Thyroid gland (tissue), 4 donors: ENCODE measurements around the gene NDST1. TPM values are rescaled to one million over a fixed set of nuclear protein-coding genes. Genes with fewer than 3 reads are reported as not detected.

ENCODE experiments used
- DNase-seq, 2 donors: peaks; one replicate each; pipeline ENCODE4 v3.0.0-alpha.2; 2019
- H3K27ac ChIP-seq, 3 donors: fragments of 200-600 bp; sonication (generic); 1 replicate in 2 of 3; 2 replicates in 1 of 3; pipeline ENCODE4 v1.5.1; 2016 to 2019; ENCODE audit warnings: mild to moderate bottlenecking in 1 of 3, moderate library complexity in 1 of 3
- H3K27me3 ChIP-seq: fragments of 200-600 bp; sonication (generic); one replicate; pipeline ENCODE4 v1.5.1; 2019
- H3K36me3 ChIP-seq, 2 donors: fragments of 200-600 bp; sonication (generic); one replicate each; pipeline ENCODE4 v1.5.1; 2016 to 2019
- H3K4me1 ChIP-seq, 2 donors: fragments of 200-600 bp; sonication (generic); one replicate each; pipeline ENCODE4 v1.5.1; 2017 to 2019
- H3K4me3 ChIP-seq, 3 donors: fragments of 200-600 bp; sonication (generic); replicated peaks in 1 of 3; 1 replicate in 2 of 3; 2 replicates in 1 of 3; pipeline ENCODE4 v1.5.1; 2016; ENCODE audit warnings: mild to moderate bottlenecking in 1 of 3
- H3K9me3 ChIP-seq: fragments of 200-600 bp; sonication (generic); one replicate; pipeline ENCODE4 v1.5.1; 2017
- POLR2A ChIP-seq, 2 donors: fragments of 450-650 bp; IDR thresholded peaks; one replicate each; pipeline ENCODE4 v1.6.1; 2017; ENCODE audit warnings: antibody characterized with exemption in 2 of 2, mild to moderate bottlenecking in 2 of 2, moderate library complexity in 1 of 2
- WGBS, 2 donors: methylation state at CpG; one replicate each; pipeline ENCODE4 v1.1.5; 2017; 5-methylcytosine and 5-hydroxymethylcytosine counted together
- intact Hi-C: fragments of 100-400 bp; cut with DNase I; formaldehyde crosslinking; loops from one replicate; pipeline ENCODE4 v1.15.1; 2023
- total RNA-seq, 4 donors: library from RNA; depleted of rRNA; stranded (reverse); fragments of >200 nt; gene quantifications; one replicate each; pipeline ENCODE4 v1.2.3, GENCODE V29; 2016
- TF ChIP-seq, protein P1 (sequence below), 6 experiments: fragments of 200-600 bp in 3 of 6; fragments of 450-650 bp in 3 of 6; sonication (generic) in 3 of 6; IDR thresholded peaks; one replicate each; pipeline ENCODE4 v1.5.1; 2016 to 2019; ENCODE audit warnings: antibody characterized with exemption in 6 of 6, mild to moderate bottlenecking in 2 of 6, inconsistent platforms in 1 of 6, moderate library complexity in 1 of 6

NDST1 gene
- total RNA-seq, 4 donors from 2014 or later = 84.9 to 171 (median 113) TPM

DNA sequence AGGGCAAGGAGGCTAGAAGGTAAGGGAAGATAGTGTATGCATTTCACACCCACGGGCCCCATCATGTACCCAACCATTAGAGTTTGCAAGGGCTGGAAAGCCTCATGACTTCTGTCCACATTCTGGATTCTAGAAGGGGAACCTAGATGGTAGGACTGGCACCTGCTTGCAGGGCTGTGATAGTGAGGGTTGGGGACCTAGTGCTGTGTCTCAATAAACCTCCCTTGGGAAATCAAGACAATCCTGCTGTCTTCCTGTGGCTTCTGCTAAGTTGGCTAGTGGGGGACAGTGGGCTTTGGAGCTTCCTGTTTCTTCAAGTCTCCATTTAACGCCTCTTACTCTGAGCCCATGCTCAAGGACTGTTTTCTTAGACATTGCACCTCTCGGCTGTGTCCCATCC is 88.9 kb downstream of the NDST1 start:
- H3K36me3 ChIP-seq = no peaks in the 10 kb centered on the region
- H3K4me1 ChIP-seq = peaks cover 0 to 39% of the 10 kb centered on the region in 2 donors
- peak overlapping the region in 2 of 3 donors; percentile 16 to 36 for H3K27ac ChIP-seq
- intact Hi-C loops = no loop called here
- no peaks in the 10 kb centered on the region for H3K9me3 ChIP-seq
- no peak for DNase-seq
- TF ChIP-seq POLR2A (IDR thresholded peaks at IDR 0.05) = no peak
- TF ChIP-seq, protein P1, sequence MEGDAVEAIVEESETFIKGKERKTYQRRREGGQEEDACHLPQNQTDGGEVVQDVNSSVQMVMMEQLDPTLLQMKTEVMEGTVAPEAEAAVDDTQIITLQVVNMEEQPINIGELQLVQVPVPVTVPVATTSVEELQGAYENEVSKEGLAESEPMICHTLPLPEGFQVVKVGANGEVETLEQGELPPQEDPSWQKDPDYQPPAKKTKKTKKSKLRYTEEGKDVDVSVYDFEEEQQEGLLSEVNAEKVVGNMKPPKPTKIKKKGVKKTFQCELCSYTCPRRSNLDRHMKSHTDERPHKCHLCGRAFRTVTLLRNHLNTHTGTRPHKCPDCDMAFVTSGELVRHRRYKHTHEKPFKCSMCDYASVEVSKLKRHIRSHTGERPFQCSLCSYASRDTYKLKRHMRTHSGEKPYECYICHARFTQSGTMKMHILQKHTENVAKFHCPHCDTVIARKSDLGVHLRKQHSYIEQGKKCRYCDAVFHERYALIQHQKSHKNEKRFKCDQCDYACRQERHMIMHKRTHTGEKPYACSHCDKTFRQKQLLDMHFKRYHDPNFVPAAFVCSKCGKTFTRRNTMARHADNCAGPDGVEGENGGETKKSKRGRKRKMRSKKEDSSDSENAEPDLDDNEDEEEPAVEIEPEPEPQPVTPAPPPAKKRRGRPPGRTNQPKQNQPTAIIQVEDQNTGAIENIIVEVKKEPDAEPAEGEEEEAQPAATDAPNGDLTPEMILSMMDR (IDR thresholded peaks at IDR 0.05) = no peak
- WGBS, 2 donors = 79 to 94% methylated on average over 3 of the region's 3 CpGs
- no peaks in the 10 kb centered on the region for H3K27me3 ChIP-seq
- no peak overlapping the region for H3K4me3 ChIP-seq

DNA sequence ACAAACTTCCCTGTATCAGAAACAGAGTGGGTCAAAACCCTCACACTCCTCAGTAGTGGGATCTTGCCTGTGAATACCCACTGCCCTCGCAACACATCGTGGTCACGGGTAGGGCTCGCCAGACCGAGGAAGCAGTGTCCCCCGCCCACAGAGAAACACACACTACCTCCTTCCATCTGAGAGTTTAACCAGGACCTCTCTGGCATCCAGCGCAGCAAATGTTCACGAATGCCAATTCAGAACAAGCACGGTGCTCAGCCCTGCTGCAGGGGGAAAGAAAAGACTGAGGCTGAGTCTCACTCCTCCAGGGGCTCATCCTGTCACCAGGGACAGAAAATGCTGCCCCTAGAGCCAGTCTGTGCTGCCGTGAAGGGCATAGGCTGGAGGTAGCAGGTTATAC is 90.1 kb downstream of the NDST1 start:
- no peak for DNase-seq
- WGBS, 2 donors = 80 to 82% methylated on average over 9 to 10 of the region's 10 CpGs
- intact Hi-C loops = no loop called here
- TF ChIP-seq POLR2A (IDR thresholded peaks at IDR 0.05) = no peak
- TF ChIP-seq, protein P1 (IDR thresholded peaks at IDR 0.05) = no peak
- H3K4me3 ChIP-seq = no peak overlapping the region
- peaks cover 0 to 39% of the 10 kb centered on the region in 2 donors for H3K4me1 ChIP-seq
- H3K27ac ChIP-seq = peak overlapping the region in 1 of 3 donors; percentile 12
- no peaks in the 10 kb centered on the region for H3K36me3 ChIP-seq
- no peaks in the 10 kb centered on the region for H3K27me3 ChIP-seq
- H3K9me3 ChIP-seq = no peaks in the 10 kb centered on the region

DNA sequence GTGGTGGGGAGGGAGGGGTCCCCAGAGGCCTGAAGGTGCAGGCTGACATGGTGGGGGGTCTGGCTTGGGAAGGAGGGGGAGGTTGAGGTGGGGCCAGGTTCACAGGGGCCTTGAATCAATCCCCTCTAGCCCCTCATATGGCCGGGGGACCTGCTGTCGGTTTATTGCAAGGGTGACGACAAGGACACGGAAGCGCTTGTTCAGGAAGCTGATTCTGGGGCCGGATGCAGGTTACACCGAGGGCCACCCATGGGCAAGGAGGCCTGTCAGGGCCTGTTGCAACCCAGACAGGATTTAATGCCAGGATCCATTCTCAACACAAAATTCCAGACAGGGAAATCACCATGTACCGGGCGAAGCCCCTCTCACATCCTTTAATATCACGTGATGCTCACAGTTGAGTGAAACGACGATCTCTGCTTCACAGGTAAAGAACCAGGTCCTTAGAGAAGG is 90.9 kb downstream of the NDST1 start:
- H3K9me3 ChIP-seq = no peaks in the 10 kb centered on the region
- peaks cover 0 to 36% of the 10 kb centered on the region in 2 donors for H3K4me1 ChIP-seq
- intact Hi-C loops = no loop called here
- no peaks in the 10 kb centered on the region for H3K27me3 ChIP-seq
- no peak overlapping the region for H3K4me3 ChIP-seq
- H3K36me3 ChIP-seq = no peaks in the 10 kb centered on the region
- 80 to 86% methylated on average over 12 of the region's 12 CpGs for WGBS, 2 donors
- TF ChIP-seq, protein P1 (IDR thresholded peaks at IDR 0.05) = no peak
- TF ChIP-seq POLR2A (IDR thresholded peaks at IDR 0.05) = no peak
- peak overlapping the region in 2 of 3 donors; percentile 36 to 38 for H3K27ac ChIP-seq
- no peak for DNase-seq

DNA sequence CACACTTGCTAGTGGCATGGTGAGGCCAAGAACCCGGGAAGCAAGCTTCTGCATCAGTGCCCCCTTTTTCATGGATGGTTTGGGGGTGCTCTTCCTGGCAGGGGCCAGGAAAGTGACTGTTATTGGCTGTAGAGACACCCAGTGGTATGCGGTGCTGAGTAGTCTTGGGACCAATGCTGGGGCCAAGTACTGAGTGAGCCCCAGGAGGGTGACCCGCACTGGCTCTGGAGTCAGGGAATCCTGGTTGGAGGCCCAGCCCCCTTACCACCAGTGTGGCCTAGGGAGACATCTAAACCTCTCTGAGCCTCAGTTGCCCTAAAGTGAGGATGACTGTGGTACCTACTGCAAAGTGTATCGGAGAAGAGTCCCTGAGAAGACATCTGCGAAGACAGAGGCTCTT is 91.3 kb downstream of the NDST1 start:
- intact Hi-C loops = no loop called here
- H3K36me3 ChIP-seq = no peaks in the 10 kb centered on the region
- 85 to 89% methylated on average over 5 of the region's 5 CpGs for WGBS, 2 donors
- H3K27ac ChIP-seq = peak overlapping the region in 1 of 3 donors; percentile 17
- H3K9me3 ChIP-seq = no peaks in the 10 kb centered on the region
- no peak for DNase-seq
- H3K27me3 ChIP-seq = no peaks in the 10 kb centered on the region
- TF ChIP-seq POLR2A (IDR thresholded peaks at IDR 0.05) = no peak
- TF ChIP-seq, protein P1 (IDR thresholded peaks at IDR 0.05) = no peak
- peaks cover 0 to 31% of the 10 kb centered on the region in 2 donors for H3K4me1 ChIP-seq
- H3K4me3 ChIP-seq = no peak overlapping the region

DNA sequence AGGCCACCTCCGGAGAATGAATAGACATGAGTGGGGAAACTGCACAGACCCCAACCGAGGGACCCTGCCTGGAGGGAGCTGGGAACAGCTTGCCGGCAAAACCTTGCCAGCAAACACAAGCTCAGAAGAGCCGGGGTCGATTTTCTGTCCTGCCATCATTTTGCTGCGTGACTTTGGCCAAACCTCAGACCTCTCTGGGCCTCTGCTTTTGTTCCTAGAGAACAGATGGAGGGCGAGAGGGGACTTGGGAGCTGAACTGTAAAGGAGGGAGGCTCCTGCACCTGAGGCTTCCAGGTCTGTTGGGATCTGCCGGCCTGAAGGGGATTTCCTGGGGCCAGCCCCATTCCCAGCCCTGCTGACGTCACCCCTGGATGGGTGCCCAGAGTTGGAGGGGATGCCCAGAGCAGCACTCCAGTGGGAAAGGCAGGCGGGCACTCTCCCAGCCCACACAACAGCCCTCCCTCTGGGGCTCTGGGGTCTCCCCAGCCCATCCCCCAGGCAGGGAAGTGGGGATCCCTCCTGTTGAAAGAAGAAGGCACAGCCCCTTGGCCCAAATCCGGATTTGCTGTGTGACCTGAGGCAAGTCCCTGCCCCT is 92.1 kb downstream of the NDST1 start:
- Histone ChIP-seq H3K4me1 (peaks cover 0 to 24% of the 10 kb centered on the region in 2 donors), H3K27me3 (no peaks in the 10 kb centered on the region), H3K27ac (peak overlapping the region in 2 of 3 donors; percentile 30 to 53), H3K9me3 (no peaks in the 10 kb centered on the region), H3K4me3 (no peak overlapping the region), H3K36me3 (no peaks in the 10 kb centered on the region)
- WGBS, 2 donors = 51 to 55% methylated on average over 7 to 9 of the region's 11 CpGs
- TF ChIP-seq, protein P1 (IDR thresholded peaks at IDR 0.05) = no peak
- TF ChIP-seq POLR2A (IDR thresholded peaks at IDR 0.05) = no peak
- DNase-seq = peak; percentile 79 to 86
- intact Hi-C loops = no loop called here
